ENCODE results near the gene ZNF562.

ZNF562 gene

GRCh38 chr19:9641810-9642209 lies 33.1 kb downstream of the ZNF562 start:
- DNase-seq, result no peak

GRCh38 chr19:9640956-9641355 lies 33.9 kb downstream of the ZNF562 start:
- no peak for DNase-seq

GRCh38 chr19:9636018-9636417 lies 38.9 kb downstream of the ZNF562 start:
- no peak for DNase-seq

- DNase-seq, result no peak
Measured at GRCh38 chr19:9627856-9628255, 47.0 kb downstream of the ZNF562 start.

- DNase-seq, result peak; percentile 11
Measured at GRCh38 chr19:9622531-9622930, 52.4 kb downstream of the ZNF562 start.

- DNase-seq, result peak; percentile 97
Measured at GRCh38 chr19:9621156-9622037, 53.5 kb downstream of the ZNF562 start, which contains the start of gene ZNF561. TSS of gene ZNF561 (minus strand) at chr19:9621232. CDS start at chr19:9619456, 1,776 bp downstream.

- DNase-seq, result no peak
Measured at GRCh38 chr19:9620842-9621155, 54.1 kb downstream of the ZNF562 start.

- no peak for DNase-seq
Measured at GRCh38 chr19:9615844-9616243, 59.1 kb downstream of the ZNF562 start.

- DNase-seq, result no peak
Measured at GRCh38 chr19:9610484-9611113, 64.3 kb downstream of the ZNF562 start.

GRCh38 chr19:9608912-9609311 lies 66.0 kb downstream of the ZNF562 start:
- no peak for DNase-seq

GRCh38 chr19:9597027-9597426 lies 77.9 kb downstream of the ZNF562 start:
- no peak for DNase-seq
